ENCODE measurements around the gene P2RY8.
"Not testable (repeated sequence)": the region's sequence is repeated elsewhere in the genome, so short reads cannot be mapped to it uniquely, and the experiment has no call there.

P2RY8 gene

DNA sequence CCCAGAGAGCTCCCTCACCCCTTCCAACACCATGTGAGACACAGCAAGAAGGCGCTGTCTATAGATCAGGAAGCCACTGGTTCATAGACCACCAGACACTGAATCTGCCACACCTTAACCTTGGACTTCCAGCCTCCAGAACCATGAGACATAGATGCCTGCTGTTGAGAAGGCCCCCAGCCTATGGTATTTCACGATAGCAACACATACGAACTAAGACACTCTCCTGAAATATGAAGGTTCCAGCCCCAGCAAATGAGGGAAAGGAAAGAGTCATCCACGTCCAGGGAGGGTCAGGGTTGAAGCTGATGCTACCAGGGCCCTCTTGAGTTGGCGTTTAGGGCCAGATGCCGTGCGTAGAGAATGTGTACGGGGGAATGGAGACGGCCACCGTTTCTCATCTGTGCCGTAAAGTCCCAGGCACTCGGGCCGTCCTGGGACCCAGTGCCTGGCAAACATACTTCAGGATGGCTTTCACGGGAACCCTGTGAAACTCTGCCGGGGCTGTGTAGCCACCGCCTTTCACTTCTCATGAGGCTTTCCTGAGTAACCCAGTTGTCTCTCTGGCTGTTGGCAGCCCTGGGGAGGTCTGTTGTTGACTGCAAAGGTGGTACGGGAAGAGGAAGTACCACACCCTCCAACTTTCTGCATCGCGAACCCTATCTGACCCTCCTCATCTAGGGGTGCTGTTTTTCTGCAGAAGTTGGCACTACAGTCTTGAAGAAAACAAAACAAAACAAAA is 17.7 kb upstream of the P2RY8 start:
- no peak for DNase-seq (ENCODE audit: low read depth)
- H3K4me3 ChIP-seq (ENCODE audit: low read depth, low read length): no peak overlapping the region
- TF ChIP-seq, protein P1, sequence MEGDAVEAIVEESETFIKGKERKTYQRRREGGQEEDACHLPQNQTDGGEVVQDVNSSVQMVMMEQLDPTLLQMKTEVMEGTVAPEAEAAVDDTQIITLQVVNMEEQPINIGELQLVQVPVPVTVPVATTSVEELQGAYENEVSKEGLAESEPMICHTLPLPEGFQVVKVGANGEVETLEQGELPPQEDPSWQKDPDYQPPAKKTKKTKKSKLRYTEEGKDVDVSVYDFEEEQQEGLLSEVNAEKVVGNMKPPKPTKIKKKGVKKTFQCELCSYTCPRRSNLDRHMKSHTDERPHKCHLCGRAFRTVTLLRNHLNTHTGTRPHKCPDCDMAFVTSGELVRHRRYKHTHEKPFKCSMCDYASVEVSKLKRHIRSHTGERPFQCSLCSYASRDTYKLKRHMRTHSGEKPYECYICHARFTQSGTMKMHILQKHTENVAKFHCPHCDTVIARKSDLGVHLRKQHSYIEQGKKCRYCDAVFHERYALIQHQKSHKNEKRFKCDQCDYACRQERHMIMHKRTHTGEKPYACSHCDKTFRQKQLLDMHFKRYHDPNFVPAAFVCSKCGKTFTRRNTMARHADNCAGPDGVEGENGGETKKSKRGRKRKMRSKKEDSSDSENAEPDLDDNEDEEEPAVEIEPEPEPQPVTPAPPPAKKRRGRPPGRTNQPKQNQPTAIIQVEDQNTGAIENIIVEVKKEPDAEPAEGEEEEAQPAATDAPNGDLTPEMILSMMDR (IDR thresholded peaks at IDR 0.05; ENCODE audit: control insufficient read depth, extremely low read depth, insufficient read depth): no peak

DNA sequence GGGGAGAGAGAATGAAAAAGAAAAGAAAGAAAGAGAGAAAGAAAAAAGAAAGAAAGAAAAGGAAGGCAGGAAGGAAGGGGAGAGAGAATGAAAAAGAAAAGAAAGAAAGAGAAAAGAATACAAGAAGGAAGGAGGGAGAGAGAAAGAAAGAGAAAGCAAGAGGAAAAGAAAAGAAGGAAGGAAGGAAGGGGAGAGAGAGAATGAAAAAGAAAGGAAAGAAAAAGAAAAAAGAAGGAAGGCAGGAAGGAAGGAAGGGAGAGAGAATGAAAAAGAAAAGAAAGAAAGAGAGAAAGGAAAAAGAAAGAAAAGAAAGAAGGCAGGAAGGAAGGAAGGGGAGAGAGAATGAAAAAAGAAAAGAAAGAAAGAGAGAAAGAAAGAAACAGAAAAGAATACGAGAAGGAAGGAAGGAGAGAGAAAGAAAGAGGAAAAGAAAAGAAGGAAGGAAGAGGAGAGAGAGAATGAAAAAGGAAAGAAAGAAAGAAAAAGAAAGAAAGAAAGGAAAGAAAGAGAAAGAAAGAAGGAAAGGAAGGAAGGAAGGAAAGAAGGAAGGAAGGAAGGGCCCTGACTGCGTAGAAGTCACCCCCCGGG is 15.1 kb upstream of the P2RY8 start:
- DNase-seq (ENCODE audit: low read depth): no peak
- TF ChIP-seq, protein P1 (IDR thresholded peaks at IDR 0.05; ENCODE audit: control insufficient read depth, extremely low read depth, insufficient read depth): no peak
- H3K4me3 ChIP-seq (ENCODE audit: low read depth, low read length): no peak overlapping the region

DNA sequence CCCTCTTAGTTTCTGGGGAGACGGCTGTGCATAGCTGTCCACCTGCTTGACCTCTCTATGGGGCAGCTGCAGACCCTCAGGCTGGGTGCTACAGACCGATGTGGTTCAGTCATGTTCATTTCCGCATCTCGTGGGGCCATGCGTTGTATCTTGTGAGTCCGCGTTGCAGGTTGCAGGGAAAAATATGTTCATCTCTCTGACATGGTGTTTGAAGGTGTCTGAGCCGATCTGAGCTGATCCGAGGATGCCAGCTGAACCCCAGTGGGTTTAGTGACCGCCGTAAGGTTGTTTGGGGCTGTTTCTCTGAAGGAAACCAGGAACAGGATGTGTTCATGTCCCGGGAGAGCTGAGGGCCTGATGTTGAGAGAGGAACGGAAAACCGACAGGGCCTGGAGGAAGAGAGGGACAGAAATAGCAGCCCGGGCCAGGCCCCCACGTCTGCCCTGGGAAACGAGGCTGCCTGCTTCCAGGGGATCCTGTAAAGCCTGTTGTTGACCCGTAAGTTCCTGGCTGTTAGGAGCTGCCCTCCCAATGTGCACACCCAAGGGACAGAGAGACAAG is 9.8 kb upstream of the P2RY8 start:
- no peak overlapping the region for H3K4me3 ChIP-seq (ENCODE audit: low read depth, low read length)
- DNase-seq (ENCODE audit: low read depth): no peak
- TF ChIP-seq, protein P1 (IDR thresholded peaks at IDR 0.05; ENCODE audit: control insufficient read depth, extremely low read depth, insufficient read depth): no peak

DNA sequence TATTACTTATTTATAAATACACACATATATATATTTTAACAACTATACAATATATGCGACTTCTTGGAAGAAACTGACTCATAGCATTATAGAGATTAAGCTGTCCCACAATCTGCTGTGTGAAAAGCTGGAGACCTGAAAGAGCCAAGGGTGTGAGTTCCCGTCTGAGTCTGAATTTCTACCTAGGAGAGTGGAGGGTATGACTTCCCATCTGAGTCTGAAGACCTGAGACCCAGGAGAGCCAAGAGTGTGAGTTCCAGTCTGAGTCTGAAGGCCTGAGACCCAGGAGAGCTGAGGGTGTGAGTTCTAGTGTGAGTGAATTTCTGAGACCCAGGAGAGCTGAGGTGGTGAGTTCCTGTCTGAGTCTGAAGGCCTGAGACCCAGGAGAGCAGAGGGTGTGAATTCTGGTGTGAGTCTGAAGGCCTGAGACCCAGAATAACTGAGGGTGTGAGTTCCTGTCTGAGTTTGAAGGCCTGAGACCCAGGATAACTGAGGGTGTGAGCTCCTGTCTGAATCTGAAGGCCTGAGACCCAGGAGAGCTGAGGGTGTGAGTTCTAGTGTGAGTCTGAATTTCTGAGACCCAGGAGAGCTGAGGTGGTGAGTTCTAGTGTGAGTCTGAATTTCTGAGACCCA is 8.9 kb upstream of the P2RY8 start:
- TF ChIP-seq, protein P1 (IDR thresholded peaks at IDR 0.05; ENCODE audit: control insufficient read depth, extremely low read depth, insufficient read depth): no peak
- no peak for DNase-seq (ENCODE audit: low read depth)
- H3K4me3 ChIP-seq (ENCODE audit: low read depth, low read length): no peak overlapping the region

DNA sequence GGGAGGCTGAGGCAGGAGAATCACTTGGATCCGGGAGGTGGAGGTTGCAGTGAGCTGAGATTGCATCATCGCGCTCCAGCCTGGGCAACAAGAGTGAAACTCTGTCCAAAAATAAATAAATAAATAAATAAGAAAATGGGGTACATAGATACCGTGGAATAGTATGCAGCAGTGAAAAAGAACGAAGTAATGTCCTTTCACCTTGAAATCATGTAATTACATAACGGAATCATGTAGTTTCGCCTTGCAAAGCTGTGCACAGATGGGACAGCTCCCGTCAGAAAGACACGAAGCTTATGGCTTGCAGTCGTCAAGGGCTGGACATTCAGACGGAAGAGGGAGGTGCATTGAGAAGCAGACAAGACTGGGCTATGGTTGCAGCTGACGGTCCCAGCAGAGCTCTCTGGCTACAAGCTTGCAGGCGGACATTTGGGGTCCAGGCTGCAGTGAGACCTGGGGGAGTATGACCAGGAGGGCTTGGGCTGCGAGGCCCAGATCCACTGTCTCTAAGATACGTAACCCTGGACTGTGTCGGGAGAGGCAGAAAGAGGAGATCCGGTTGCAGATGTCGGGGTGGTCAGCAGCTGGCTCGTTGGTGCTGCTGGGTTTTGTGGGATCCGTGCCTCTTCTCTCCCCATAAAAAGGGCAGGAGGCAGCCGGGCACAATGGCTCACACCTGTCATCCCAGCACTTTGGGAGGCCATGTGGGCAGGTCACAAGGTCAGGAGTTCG is 6.2 kb upstream of the P2RY8 start:
- no peak overlapping the region for H3K4me3 ChIP-seq (ENCODE audit: low read depth, low read length)
- TF ChIP-seq, protein P1 (IDR thresholded peaks at IDR 0.05; ENCODE audit: control insufficient read depth, extremely low read depth, insufficient read depth): no peak
- no peak for DNase-seq (ENCODE audit: low read depth)

DNA sequence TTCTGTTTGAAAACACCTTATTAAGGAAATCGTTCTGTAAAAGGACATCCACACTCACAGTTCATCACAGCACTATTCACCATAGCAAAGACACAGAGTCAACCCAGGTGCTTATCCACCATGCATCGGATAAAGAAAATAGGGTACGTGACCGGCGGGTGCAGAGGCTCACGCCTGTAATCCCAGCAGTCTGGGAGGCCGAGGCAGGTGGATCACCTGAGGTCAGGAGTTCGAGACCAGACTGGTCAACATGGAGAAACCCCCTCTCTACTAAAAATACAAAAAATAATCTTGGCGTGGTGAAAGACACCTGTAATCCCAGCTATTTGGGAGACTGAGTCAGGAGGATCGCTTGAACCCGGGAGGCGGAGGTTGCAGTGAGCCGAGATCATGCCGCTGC is 2.2 kb upstream of the P2RY8 start:
- not testable (repeated sequence) for H3K4me3 ChIP-seq (ENCODE audit: low read depth, low read length); DNase-seq (ENCODE audit: low read depth)

DNA sequence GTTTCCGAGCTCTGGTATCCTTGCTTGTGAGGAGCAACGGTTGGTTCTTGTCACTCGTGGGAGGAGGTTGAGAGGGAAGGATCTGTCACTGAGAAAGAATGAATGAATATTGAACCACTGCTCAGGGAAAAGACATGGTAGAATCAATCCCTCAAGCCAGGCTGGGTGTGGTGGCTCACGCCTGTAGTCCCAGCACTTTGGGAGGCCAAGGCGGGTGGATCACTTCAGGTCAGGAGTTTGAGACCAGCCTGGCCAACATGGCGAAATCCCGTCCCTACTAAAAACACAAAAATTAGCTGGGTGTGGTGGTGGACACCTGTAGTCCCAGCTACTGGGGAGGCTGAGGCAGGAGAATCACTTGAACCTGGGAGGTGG is 718 bp upstream of the P2RY8 start:
- H3K4me3 ChIP-seq (ENCODE audit: low read depth, low read length); DNase-seq (ENCODE audit: low read depth): not testable (repeated sequence)
